Activated naive CD8-positive, alpha-beta T cell (primary cell): ENCODE results near the gene SOX8.
A peak's percentile ranks its signal among the peaks of the same experiment; 100 is the strongest.

Source experiments
- H3K27ac Mint-ChIP-seq: one replicate; pipeline ENCODE4 v1.8.0; 2021; ENCODE audit warnings: mixed read lengths
- H3K27me3 Mint-ChIP-seq: one replicate; pipeline ENCODE4 v1.8.0; 2021; ENCODE audit warnings: mixed read lengths
- H3K36me3 Mint-ChIP-seq: one replicate; pipeline ENCODE4 v1.8.0; 2021; ENCODE audit warnings: mixed read lengths
- H3K4me1 Mint-ChIP-seq: one replicate; pipeline ENCODE4 v1.8.0; 2021; ENCODE audit warnings: low read depth, mixed read lengths
- H3K4me3 Mint-ChIP-seq: one replicate; pipeline ENCODE4 v1.8.0; 2021; ENCODE audit warnings: mild to moderate bottlenecking, mixed read lengths
- H3K9me3 Mint-ChIP-seq: one replicate; pipeline ENCODE4 v1.8.0; 2021; ENCODE audit warnings: low read depth, mixed read lengths

Gene SOX8

DNA sequence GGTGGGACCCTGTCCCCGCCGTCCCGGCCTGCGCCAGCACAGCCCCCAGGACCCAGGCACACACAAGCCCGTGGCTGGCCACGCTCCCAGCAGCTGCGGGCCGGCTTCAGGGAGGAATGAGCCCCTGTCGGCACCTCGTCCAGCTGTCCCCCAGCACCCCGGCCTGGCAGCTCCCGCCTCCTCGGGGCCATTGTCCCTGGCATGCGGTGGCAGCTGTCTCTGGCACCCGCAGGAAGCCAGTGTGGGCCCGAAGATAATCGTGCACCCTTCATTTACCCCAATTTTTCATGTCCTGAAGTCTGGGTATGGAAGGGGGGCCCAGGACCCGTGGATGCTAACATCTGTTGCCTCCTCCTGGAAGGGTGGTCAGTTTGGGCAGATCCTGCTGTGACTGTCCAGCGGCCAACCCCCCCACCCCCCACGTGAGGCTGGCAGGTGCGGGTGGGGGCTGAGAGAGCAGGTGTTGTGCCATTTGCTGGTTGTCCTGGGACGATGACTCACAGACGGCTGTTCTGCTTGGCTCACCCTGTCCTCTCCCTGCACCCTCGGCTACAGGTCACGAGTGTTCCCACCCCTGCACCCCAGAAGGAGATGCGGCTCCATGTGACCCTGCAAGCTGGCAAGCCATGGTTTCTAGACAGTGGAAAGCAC, 6.8 kb upstream of the SOX8 start:
- H3K36me3 Mint-ChIP-seq = no peaks in the 10 kb centered on the region
- H3K27me3 Mint-ChIP-seq = no peaks in the 10 kb centered on the region
- H3K4me1 Mint-ChIP-seq = peaks cover 12% of the 10 kb centered on the region
- H3K4me3 Mint-ChIP-seq = no peak overlapping the region
- no peak overlapping the region for H3K27ac Mint-ChIP-seq
- no peaks in the 10 kb centered on the region for H3K9me3 Mint-ChIP-seq

DNA sequence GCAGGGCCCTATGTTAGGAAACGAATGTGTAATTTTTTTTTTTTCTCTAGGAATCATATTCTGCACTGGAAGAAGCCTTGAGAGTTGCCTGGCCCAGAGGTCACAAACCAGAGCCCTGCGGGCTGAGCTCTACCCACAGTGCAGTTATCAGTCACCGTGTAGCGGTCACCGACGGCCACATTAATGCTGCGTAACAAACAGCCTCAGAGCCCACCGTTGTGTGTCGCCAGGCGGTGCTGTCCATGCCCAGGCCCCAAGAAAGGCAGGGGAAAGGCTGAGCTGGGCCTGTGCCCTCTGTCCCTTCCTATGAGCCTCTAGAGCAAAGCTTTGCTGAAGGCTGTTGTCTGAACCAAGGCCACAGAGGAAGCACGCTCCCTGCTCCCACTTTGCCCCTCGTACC, 6.3 kb upstream of the SOX8 start:
- no peak overlapping the region for H3K27ac Mint-ChIP-seq
- H3K4me3 Mint-ChIP-seq = no peak overlapping the region
- H3K36me3 Mint-ChIP-seq = no peaks in the 10 kb centered on the region
- no peaks in the 10 kb centered on the region for H3K9me3 Mint-ChIP-seq
- H3K27me3 Mint-ChIP-seq = no peaks in the 10 kb centered on the region
- H3K4me1 Mint-ChIP-seq = peaks cover 10% of the 10 kb centered on the region

DNA sequence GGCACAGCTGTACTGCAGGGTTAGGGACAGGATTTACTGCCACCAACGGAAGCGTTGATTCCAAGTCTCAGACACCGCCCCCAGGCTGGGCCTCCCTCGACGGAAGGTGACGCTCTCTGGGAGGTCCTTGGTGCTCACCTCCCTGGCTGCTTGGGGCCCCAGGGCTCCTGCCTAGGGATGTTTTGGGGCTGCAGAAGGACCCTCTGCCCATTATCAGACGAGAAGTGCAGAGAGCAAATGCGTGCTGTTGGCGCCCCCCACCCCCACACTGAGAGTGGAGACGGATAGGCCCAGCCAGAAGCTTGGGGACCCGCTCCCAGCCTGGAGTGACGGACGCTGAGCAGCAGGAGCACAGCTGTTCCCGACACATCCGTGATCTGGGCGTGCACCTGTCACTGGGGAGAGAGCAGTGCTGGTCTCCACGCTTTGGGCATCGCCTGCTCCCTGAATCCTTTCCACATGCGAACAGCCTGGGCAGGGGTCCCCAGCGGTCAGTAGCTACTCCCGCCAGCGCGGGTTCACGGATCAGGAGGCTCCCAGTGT, 5.1 kb upstream of the SOX8 start:
- Mint-ChIP-seq H3K4me3 (no peak overlapping the region), H3K27ac (no peak overlapping the region), H3K36me3 (no peaks in the 10 kb centered on the region), H3K9me3 (no peaks in the 10 kb centered on the region), H3K4me1 (peaks cover 10% of the 10 kb centered on the region), H3K27me3 (no peaks in the 10 kb centered on the region)

DNA sequence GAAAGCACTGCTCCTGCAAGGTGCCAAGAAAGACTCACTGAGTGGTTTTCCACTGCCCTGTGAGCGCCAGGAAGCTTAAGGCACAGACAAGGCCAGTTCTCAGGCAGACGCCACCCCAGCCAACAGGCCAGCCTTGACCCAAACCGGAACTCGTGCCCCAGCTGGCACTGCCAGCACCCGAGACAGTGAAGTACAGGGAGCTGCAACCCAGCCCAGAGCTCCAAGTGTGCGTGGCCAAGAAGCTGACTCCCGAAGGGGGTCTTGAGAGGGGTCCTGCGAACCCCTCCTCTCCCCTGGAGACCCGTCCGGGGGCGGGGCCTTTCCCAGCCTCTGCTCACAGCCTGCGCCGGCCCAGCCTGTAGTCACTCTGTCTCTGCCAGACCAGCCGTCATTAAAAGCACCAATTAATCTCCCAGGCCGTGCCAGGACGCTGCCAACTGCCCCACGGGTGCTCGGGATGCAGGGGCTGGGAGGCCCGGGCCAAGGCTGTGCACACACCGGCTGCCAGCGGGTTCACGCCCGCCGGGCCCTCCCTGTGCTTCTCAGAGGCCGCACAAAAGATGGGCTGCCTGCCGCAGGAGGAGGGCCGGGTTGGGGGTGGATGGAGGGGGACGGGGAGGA, 4.4 kb upstream of the SOX8 start:
- peaks cover 8% of the 10 kb centered on the region for H3K4me1 Mint-ChIP-seq
- no peaks in the 10 kb centered on the region for H3K36me3 Mint-ChIP-seq
- no peaks in the 10 kb centered on the region for H3K27me3 Mint-ChIP-seq
- no peak overlapping the region for H3K4me3 Mint-ChIP-seq
- no peaks in the 10 kb centered on the region for H3K9me3 Mint-ChIP-seq
- no peak overlapping the region for H3K27ac Mint-ChIP-seq

DNA sequence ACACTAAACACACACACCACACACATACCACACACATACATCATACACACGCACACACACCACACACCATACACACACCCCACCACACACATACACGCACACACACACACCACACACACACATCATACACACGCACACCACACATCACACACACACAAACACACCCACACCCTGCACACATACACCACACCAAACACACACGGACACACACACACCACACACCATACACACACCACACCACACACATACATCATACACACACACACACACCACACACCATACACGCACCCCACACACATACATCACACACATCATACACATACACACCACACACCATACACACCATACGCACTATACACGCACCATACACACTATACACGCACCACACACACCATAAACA, 3.7 kb upstream of the SOX8 start:
- Mint-ChIP-seq H3K4me3 (peak overlapping the region; percentile 0), H3K27me3 (no peaks in the 10 kb centered on the region), H3K27ac (no peak overlapping the region), H3K36me3 (no peaks in the 10 kb centered on the region), H3K9me3 (no peaks in the 10 kb centered on the region), H3K4me1 (peaks cover 11% of the 10 kb centered on the region)

DNA sequence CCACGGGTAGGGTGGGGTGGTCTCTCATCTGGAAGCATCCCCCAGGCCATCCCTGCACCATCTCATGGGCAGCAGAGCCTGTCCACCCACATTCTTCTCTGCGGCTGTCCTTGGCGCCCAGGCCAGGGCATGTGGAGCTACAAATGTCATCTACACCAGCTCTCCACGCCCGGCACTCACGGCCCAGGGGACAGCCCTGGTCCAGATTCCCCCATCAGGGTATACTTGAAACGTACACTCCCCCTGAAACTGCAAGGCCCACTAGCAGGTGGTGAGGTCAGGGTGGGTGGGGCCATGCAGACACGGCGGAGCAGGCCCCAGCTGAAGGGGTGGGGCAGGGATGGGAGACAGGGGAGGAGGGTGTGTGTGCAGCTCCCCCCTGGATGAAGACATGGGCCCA, 3.2 kb upstream of the SOX8 start:
- Mint-ChIP-seq H3K36me3 (no peaks in the 10 kb centered on the region), H3K27me3 (no peaks in the 10 kb centered on the region), H3K4me3 (peak overlapping the region; percentile 0), H3K27ac (no peak overlapping the region), H3K9me3 (no peaks in the 10 kb centered on the region), H3K4me1 (peaks cover 11% of the 10 kb centered on the region)

DNA sequence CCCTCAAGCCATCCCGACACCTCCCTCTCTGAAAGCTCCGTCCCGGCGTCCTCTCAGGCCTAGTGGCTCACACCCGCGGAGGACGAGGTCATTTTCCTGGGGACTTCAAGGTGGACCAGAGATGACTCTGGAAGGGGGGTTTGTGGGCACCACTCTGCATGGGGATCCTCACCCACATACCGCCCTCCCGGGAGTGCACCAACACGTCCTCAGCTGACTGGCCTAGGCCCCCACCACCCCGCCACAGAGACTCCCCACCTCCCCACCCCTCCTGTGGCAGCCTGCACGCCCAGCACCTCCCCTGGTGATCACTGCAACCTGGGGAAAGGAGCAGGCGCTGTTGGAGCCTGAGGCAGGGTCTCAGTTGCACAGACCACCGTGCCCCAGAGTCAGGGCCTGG, 2.4 kb upstream of the SOX8 start:
- Mint-ChIP-seq H3K27me3 (no peaks in the 10 kb centered on the region), H3K4me1 (peaks cover 11% of the 10 kb centered on the region), H3K4me3 (no peak overlapping the region), H3K36me3 (no peaks in the 10 kb centered on the region), H3K27ac (no peak overlapping the region), H3K9me3 (no peaks in the 10 kb centered on the region)

DNA sequence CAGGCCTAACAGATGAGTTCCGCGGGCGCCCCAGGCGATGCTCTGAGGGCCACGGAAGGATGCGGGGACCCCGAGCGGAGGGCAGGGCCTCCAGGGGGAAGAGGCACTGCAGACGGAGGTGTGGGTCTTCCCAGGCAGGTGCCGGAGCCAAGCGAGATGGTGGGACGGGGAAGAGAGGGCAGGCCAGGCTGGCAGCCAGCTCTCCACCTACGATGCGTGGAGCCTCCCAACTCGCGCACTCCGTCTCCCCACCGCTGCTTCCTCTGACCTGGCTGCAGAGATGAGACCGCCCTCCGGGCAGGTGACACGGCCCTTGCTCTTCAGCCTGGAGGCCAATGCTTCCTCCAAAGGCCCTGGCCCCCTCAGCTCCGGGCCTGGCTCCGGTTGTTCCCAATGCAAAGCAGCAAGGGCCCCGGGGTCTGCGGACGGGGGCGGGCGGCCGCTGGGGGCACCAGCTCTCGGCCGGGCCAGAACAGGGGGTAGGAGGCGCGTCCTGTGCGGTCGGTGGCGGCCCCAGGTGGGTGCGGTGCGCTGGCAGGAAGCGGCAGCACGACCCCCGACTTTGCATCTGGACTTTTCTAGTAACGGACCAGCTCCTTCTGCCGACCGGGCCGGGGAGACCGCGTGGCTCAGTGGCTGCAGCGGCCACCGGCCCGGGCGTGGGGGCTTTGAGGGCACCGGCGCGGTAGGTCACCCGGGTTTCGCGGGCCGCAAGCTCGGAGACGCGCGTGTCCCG, 1.5 kb upstream of the SOX8 start:
- no peaks in the 10 kb centered on the region for H3K36me3 Mint-ChIP-seq
- H3K4me3 Mint-ChIP-seq = peak overlapping the region; percentile 46
- no peaks in the 10 kb centered on the region for H3K9me3 Mint-ChIP-seq
- no peak overlapping the region for H3K27ac Mint-ChIP-seq
- H3K27me3 Mint-ChIP-seq = no peaks in the 10 kb centered on the region
- H3K4me1 Mint-ChIP-seq = peaks cover 11% of the 10 kb centered on the region

DNA sequence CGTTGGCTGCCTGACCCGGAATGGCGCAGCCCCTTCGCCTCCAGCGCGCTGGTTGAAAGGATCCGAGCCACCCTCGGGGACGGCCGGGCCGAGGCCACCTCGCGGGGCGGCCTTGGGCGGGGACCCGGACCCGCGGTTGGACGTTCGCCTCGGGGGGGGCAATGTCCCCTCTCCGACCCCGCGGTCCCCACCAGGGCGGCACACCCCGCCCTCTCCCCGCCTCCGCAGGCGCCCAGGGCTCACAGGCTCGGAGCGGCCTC, 1.0 kb upstream of the SOX8 start:
- Mint-ChIP-seq H3K4me1 (peaks cover 11% of the 10 kb centered on the region), H3K9me3 (no peaks in the 10 kb centered on the region), H3K27me3 (no peaks in the 10 kb centered on the region), H3K4me3 (no peak overlapping the region), H3K36me3 (no peaks in the 10 kb centered on the region), H3K27ac (no peak overlapping the region)

DNA sequence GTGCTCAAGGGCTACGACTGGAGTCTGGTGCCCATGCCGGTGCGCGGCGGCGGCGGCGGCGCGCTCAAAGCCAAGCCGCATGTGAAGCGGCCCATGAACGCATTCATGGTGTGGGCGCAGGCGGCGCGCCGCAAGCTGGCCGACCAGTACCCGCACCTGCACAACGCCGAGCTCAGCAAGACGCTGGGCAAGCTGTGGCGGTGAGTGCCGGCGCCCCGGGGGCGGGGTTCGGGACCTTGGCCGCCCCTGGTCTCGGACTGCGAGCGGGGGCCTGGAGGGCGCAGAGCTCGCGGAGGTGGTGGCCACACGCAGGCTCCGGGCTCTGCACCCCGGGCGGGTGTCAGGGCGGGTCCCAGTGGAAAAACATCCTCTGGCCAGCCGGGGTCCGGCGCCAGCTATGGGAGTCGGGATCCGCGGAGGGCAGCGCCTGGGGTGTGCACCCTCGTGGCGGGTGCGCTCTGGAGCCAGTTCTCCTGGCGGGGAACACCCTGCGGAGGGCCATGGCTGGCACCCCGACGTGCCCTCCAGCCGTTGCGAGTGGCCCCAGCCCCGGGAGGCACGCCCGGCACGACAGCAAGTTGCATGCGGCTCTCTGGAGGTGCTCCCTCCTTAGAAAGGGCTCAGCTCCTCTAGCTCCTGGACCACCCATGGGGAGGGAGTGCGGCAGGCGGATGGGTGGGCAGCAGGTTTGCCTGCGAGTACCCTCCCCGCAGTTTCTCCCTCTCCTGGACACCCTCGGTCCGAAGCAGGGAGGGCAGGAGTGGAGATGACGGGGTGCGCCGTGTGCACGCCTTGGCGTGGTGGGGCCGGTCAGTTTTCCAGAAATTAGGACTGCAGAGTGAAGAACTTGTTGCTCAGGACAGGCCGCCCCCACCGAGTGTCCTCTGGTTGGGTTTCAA, 824 bp downstream of the SOX8 start:
- H3K9me3 Mint-ChIP-seq = no peaks in the 10 kb centered on the region
- H3K4me1 Mint-ChIP-seq = peaks cover 17% of the 10 kb centered on the region
- no peak overlapping the region for H3K27ac Mint-ChIP-seq
- H3K4me3 Mint-ChIP-seq = peak overlapping the region; percentile 71
- H3K27me3 Mint-ChIP-seq = no peaks in the 10 kb centered on the region
- no peaks in the 10 kb centered on the region for H3K36me3 Mint-ChIP-seq

DNA sequence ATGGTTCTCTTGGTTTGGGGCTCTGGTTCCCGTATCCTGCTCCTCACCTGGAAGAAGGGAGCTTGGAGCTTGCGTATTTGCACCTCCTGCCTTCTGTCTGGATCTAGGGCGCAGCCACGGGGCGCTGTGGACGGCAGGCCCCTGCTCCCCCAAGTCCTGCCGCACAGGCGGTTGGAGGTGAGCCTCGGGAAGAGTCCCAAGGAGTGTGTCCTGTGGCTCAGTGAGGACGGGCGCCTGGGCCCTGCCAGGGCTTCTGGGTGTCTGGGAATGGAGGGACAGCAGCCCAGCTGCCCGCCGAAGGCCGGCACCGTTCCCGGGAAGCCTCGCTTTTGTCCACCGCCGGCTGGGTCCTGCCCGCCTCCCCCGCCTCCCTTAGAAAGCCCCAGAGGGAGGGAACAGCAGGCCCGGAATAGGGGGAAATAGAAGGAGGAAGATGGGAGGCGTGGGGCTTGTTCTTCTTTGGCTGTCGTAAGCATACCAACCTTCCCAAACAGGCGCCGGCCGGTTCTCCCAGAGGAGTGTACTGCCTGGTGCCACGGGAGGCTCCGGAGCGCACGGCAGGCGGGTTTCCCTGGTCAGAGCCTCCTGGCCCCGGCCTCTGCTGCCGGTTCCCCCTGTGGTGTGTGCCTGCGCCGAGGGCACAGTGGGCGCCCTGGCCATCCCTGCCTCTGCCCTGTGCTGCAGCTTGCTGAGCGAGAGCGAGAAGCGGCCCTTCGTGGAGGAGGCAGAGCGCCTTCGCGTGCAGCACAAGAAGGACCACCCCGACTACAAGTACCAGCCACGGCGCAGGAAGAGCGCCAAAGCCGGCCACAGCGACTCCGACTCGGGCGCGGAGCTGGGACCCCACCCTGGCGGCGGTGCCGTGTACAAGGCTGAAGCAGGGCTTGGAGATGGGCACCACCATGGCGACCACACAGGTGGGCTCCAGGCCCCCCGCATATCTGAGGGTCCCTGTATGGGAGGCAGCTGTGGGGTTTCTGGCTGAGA, 1.8 kb downstream of the SOX8 start:
- no peaks in the 10 kb centered on the region for H3K36me3 Mint-ChIP-seq
- no peak overlapping the region for H3K27ac Mint-ChIP-seq
- no peaks in the 10 kb centered on the region for H3K27me3 Mint-ChIP-seq
- peaks cover 11% of the 10 kb centered on the region for H3K4me1 Mint-ChIP-seq
- peak overlapping the region; percentile 71 for H3K4me3 Mint-ChIP-seq
- H3K9me3 Mint-ChIP-seq = no peaks in the 10 kb centered on the region

DNA sequence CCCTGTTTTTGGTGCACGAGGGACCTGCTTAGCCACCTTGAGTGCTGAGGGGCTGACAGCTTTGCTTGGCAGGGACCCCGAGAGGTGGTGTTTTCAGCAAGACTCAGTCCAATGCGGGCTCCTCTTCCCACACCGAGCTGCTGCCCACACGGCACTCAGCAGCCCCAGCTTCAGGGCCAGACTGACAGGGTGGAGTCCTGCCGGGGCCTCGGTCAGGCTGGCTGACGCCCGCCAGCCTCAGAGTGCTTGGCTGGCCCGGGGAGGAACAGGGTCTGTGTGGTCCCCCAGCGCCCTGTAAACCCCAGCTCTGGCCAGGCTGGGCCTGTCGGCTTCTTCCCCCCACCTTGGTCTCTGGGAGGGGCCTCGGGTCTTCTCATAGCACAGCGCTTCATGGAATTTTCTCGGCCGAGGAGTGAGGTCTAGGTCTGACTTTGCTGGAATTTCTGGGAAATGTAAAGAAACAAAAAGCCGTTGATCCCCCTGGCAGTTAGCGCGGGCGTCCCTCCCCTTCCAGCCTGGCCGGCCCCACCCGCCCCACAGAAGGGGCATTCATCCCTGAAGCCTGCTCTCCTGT, 2.6 kb downstream of the SOX8 start:
- Mint-ChIP-seq H3K4me3 (no peak overlapping the region), H3K9me3 (no peaks in the 10 kb centered on the region), H3K4me1 (peaks cover 11% of the 10 kb centered on the region), H3K27ac (no peak overlapping the region), H3K36me3 (no peaks in the 10 kb centered on the region), H3K27me3 (no peaks in the 10 kb centered on the region)

DNA sequence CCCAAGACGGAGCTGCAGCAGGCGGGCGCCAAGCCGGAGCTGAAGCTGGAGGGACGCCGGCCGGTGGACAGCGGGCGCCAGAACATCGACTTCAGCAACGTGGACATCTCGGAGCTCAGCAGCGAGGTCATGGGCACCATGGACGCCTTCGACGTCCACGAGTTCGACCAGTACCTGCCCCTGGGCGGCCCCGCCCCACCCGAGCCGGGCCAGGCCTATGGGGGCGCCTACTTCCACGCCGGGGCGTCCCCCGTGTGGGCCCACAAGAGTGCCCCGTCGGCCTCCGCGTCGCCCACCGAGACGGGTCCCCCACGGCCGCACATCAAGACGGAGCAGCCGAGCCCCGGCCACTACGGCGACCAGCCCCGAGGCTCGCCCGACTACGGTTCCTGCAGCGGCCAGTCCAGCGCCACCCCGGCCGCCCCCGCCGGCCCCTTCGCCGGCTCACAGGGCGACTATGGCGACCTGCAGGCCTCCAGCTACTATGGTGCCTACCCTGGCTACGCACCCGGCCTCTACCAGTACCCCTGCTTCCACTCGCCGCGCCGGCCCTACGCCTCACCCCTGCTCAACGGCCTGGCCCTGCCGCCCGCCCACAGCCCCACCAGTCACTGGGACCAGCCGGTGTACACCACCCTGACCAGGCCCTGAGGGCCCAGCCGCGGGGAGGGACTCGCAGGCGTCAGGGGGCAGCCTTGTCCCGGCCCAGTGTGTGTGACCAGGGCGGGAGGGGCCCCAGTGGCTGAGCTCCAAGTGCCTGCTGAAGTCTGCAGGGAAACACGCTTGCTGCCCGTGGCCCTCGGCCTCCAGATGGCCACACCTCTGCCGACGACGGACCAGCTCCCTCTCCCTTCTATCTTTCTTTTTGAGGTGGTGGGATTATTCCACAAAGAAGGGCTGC, 3.4 kb downstream of the SOX8 start:
- Mint-ChIP-seq H3K4me1 (peaks cover 11% of the 10 kb centered on the region), H3K4me3 (no peak overlapping the region), H3K27me3 (no peaks in the 10 kb centered on the region), H3K27ac (no peak overlapping the region), H3K36me3 (no peaks in the 10 kb centered on the region), H3K9me3 (no peaks in the 10 kb centered on the region)
